ENCODE results near the gene ARHGAP24.

DNA sequence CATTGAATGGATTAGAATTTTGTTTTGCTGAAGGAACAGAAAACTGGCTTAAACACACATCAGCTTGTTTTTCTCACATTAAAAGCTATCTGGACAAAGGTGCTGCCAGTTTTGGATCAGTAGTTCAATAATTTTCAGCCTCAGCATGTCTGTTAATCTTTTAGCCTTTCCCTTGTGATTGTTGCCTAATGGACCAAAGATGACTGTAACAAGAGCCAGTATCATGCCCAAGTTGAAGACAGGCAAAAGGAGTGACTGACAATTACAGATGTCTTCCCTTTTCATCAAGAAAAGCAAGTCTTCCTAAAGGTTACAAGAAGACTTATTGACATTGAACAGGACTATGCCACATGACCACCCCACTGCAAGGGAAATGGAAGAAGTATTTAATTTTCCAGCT lies 465.2 kb downstream of the ARHGAP24 start:
- TF ChIP-seq CTCF (IDR thresholded peaks at IDR 0.05) (no peak), EZH2 (IDR thresholded peaks at IDR 0.05; ENCODE audit: borderline replicate concordance, insufficient read depth, low read depth, low read length, poor library complexity, severe bottlenecking) (no peak)
